HS-5 (cell line): ENCODE data around the gene CCL22.
"Not testable (repeated sequence)": the region's sequence is repeated elsewhere in the genome, so short reads cannot be mapped to it uniquely, and the experiment has no call there.

ENCODE experiments used
- DNase-seq: peaks from one replicate; pipeline ENCODE4 v3.0.0-alpha.2; 2012; ENCODE audit warnings: low read depth

CCL22 gene

GRCh38 chr16:57347858-57348257 is 10.7 kb upstream of the CCL22 start:
- no peak for DNase-seq

- DNase-seq: no peak
Observed at GRCh38 chr16:57348327-57348726, 10.3 kb upstream of the CCL22 start.

DNA sequence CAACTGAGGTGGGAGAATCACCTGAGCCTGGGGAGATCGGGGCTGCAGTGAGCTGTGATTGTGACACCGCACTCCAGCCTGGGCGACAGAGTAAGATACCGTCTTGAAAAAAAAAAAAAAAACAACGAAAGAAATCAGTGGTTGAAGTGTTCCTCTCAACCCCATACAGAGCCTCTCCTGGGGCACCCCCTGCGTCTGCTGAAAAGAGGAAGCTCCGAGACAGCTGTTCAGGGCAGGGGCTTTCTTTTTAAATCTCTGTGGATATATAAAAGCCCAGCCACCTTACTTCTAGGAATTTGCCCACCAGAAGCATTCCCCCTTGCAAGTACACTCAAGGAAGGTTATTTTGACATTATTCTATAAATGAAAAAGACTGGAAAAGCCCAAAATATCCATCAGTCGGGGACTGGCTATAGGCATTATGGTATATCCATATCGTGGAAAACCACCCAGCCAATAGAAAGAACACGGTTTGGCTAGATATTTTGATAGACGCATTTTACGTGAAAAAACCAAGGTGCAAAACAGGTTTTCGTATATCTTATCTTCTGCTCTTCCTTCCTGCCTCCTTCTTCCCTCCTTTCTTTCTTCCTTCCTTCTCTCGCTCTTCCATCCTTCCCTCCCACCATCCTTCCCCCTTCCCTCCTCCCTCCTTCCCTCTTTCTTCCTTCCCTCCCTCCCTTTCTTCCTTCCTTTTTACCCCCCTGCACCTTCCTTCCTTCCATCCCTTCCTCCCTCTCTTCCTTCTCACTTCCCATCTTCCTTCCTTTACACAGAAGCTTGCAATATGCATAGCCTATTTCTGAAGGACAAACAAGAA is 9.2 kb upstream of the CCL22 start:
- no peak for DNase-seq

DNA sequence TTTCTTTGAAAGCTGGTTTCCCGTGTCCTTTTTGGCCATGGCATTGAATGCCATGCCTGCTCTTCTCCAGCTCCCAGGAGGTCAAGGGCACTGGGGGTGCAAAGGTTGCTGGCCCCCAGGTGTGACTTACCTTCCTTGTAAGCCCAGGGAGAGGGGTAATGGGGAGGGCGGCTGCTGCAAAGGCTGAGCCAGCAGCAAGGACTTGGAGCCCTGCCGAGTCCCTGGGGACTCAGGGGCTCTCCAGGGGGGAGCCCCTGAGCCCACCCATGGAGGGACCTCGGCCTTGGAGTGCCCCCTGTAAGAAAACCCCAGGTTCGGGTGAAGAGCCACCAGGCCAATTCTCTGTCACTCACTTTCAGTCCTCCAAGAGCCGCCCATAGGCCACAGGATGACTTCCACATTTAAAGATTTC is 5.9 kb upstream of the CCL22 start:
- no peak for DNase-seq

- DNase-seq: no peak
Observed at GRCh38 chr16:57354311-57354710, 4.3 kb upstream of the CCL22 start.

DNA sequence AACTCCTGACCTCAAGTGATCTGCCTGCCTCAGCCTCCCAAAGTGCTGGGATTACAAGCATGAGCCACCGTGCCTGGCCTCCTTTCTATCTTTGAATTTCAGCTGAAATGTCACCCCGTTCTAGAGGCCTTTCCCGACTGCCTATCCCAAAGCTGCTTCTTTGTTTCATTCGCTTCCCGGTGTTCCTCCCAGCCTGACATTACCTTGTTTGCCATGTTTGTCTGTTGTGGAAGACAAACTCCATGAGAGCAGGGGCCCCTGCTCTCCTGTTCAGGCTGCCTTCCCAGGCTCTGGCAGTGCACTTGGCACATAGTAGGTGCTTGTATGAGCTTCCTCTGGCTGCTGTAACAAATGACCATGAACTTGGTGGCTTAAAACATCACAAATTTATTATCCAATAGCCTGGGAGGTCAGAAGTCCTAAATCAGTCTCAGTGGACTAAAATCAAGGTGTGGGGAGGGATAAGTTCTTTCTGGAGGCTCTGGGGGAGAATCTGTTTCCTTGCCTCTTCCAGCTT is 2.6 kb upstream of the CCL22 start:
- no peak for DNase-seq

DNA sequence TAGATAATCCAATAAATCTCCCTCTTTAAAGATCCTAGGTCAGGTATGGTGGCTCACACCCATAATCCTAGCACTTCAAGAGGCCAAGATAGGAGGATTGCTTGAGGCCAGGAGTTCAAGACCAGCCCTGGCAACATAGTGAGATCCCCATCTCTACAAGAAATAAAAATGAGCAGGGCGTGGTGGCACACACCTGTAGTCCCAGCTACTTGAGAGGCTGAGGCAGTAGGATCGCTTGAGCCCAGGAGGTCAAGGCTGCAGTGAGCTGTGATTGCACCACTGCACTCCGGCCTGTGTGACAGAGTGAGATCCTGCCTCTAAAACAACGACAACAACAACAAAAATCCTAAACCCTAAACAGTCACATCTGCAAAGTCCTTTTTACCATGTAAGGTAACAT is 2.0 kb upstream of the CCL22 start:
- DNase-seq: no peak

- DNase-seq: no peak
Observed at GRCh38 chr16:57357330-57358085, 1.1 kb upstream of the CCL22 start.

- no peak for DNase-seq
Observed at GRCh38 chr16:57358086-57358420, 530 bp upstream of the CCL22 start.

- no peak for DNase-seq
Observed at GRCh38 chr16:57360321-57360935, 1.8 kb downstream of the CCL22 start.

- DNase-seq: no peak
Observed at GRCh38 chr16:57361404-57361803, 2.8 kb downstream of the CCL22 start.

- no peak for DNase-seq
Observed at GRCh38 chr16:57364143-57364542, 5.6 kb downstream of the CCL22 start.

GRCh38 chr16:57366544-57367040 is 8.0 kb downstream of the CCL22 start:
- DNase-seq: no peak

DNA sequence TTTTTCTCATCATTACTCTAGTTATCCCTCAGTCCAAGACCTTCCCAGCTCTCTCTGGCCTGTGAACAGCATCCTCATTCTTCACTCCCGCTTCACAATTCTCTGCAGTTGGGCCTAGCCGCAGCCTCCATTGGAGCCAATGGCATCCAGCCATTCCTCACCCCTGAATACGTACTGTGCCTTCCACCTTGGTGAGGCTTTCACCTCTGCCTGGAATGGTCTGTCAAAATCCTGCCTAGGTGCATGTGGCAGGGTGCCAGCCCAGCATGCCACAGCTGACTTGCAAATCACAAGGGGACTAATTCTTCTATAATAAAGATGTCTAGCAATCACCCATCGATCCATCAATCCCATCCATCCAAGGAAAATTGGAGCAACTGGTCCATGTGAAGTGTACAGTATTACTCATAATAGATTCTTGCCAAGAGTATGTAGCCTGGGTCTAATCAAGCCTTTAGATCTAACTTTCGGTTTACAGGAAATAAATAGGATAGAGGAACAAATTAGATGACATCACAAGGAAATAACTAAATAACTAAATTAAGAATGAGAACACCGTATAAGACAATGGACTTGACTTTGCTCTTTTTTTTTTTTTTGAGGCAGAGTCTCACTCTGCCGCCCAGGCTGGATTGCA is 8.7 kb downstream of the CCL22 start:
- no peak for DNase-seq

- DNase-seq: no peak
Observed at GRCh38 chr16:57371494-57372371, 13.2 kb downstream of the CCL22 start.

GRCh38 chr16:57372372-57373116 is 14.0 kb downstream of the CCL22 start, which contains the start of gene CX3CL1:
Gene CX3CL1, plus strand, starts transcription at chr16:57372490. Its CDS starts 79 bp downstream, at chr16:57372569.
- no peak for DNase-seq

- no peak for DNase-seq
Observed at GRCh38 chr16:57373117-57373947, 14.7 kb downstream of the CCL22 start.

GRCh38 chr16:57374067-57374534 is 15.5 kb downstream of the CCL22 start:
- no peak for DNase-seq

GRCh38 chr16:57374925-57375465 is 16.4 kb downstream of the CCL22 start:
- DNase-seq: not testable (repeated sequence)
